IMR-90 (cell line): ENCODE measurements around the gene CKAP5.

Experiments
- BHLHE40 ChIP-seq: fragments of 150-350 bp; IDR thresholded peaks from 2 replicates; pipeline ENCODE4 v1.6.1; 2016; ENCODE audit warnings: mild to moderate bottlenecking, low read depth, low read length
- CHD1 ChIP-seq: IDR thresholded peaks from 2 replicates; pipeline ENCODE4 v1.6.1; 2012; ENCODE audit warnings: low read depth, low read length, improper control_type of control experiment
- CTCF ChIP-seq: conservative IDR thresholded peaks from 2 replicates; pipeline ENCODE4 v1.5.1; 2012; ENCODE audit warnings: mild to moderate bottlenecking, low read depth, low read length, improper control_type of control experiment
- ELK1 ChIP-seq: fragments of 150-350 bp; IDR thresholded peaks from 2 replicates; pipeline ENCODE4 v1.6.1; 2016; ENCODE audit warnings: low read depth, mild to moderate bottlenecking, low read length, moderate library complexity, borderline replicate concordance
- MAFK ChIP-seq: IDR thresholded peaks from 2 replicates; pipeline ENCODE4 v1.6.1; 2012; ENCODE audit warnings: low read depth, low read length, improper control_type of control experiment
- MAZ ChIP-seq: IDR thresholded peaks from 2 replicates; pipeline ENCODE4 v1.6.1; 2012; ENCODE audit warnings: low read depth, mild to moderate bottlenecking, low read length, improper control_type of control experiment, moderate library complexity, borderline replicate concordance
- POLR2A ChIP-seq: IDR thresholded peaks from 2 replicates; pipeline ENCODE4 v1.6.1; 2012; ENCODE audit warnings: mild to moderate bottlenecking, low read depth, low read length
- RAD21 ChIP-seq: IDR thresholded peaks from 2 replicates; pipeline ENCODE4 v1.6.1; 2012; ENCODE audit warnings: low read length, improper control_type of control experiment
- RCOR1 ChIP-seq: IDR thresholded peaks from 2 replicates; pipeline ENCODE4 v1.6.1; 2012; ENCODE audit warnings: mild to moderate bottlenecking, low read length, improper control_type of control experiment; ENCODE audit not compliant: insufficient replicate concordance
- RFX5 ChIP-seq: IDR thresholded peaks from 2 replicates; pipeline ENCODE4 v1.8.0; 2012; ENCODE audit warnings: low read depth, mild to moderate bottlenecking, low read length, moderate library complexity
- USF2 ChIP-seq: fragments of 150-350 bp; IDR thresholded peaks from 2 replicates; pipeline ENCODE4 v1.6.1; 2017; ENCODE audit warnings: mild to moderate bottlenecking, antibody characterized with exemption, low read length, low read depth

GRCh38 chr11:46700241-46701077, 145.6 kb downstream of the CKAP5 start, which contains the start of the genes ARHGAP1 and ZNF408:
- TF ChIP-seq POLR2A, result peak; percentile 95
- TF ChIP-seq RCOR1, result no peak
- TF ChIP-seq CTCF, result no peak
- peak; percentile 98 for TF ChIP-seq ELK1
- peak; percentile 76; the same call in 1 of the 2 replicates for TF ChIP-seq MAZ
- TF ChIP-seq BHLHE40, result peak; percentile 60
- TF ChIP-seq USF2, result peak; percentile 77
- no peak; the same call in 1 of the 2 replicates for TF ChIP-seq RAD21
- no peak for TF ChIP-seq RFX5
- TF ChIP-seq CHD1, result 0 out of 2 replicates have a peak, but pooled peaks have one; percentile 46
- TF ChIP-seq MAFK, result no peak
